ENCODE data around the gene TLE1. TPM values are rescaled to one million over a fixed set of nuclear protein-coding genes. Genes with fewer than 3 reads are reported as not detected.
"Not testable (repeated sequence)": the region's sequence is repeated elsewhere in the genome, so short reads cannot be mapped to it uniquely, and the experiment has no call there.

TLE1 gene
- total RNA-seq, 4 donors from 2014 or later, result 43.6 to 86.2 (median 68.2) TPM

DNA sequence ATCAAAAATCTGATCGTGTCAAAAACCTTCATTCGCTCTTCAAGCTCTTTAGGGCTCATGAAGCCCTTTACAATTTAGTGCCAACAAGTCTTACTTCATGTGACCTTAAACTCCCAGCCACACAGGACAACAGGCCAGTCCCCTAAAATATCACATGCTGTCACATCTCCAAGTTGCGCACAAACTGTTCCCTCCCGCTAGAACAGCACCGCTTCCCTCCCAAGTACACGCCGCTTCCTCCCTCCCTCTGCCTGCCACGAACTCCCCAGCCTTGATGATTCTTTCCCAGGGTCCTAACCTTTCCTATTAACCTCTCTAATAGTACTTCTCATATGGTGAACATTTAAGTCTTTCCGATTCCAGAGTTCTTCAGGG is 91.2 kb downstream of the TLE1 start:
- H3K4me1 ChIP-seq, result peaks cover 0 to 62% (median 9%) of the 10 kb centered on the region in 3 donors

DNA sequence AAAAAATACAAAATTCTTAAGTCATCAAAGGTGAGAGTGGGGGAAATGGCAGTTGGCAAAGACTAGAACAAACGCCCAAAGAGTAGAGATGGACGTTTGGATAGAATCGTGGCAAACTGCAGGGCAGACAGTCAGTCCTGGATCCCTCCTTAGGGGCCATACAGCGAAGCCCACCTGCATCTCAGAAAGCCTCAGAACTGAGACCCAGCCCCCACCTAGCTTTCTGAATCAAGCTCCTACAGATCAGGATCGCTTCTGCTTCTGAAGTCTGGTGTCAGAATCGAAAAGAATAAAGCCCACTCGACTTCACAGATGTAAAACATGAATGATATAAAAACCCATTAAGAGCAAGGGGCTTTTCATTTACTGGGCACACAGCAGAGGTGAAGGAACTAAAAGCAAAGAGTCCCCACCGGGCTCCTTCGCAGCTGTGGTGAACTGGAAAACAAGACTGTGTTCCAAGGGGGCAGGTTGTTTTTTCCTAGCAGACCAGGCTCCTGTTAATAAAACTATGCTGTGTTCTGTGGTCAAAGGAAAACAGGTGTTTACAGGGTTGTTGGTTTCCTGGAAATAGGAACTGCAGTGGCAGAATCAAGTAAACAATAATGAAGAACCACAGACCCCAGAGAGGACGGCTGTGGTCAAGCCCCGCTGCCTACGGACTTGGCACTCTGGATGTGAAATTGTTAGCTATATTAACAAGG is 91.8 kb downstream of the TLE1 start:
- 86 to 88% methylated on average over 8 to 9 of the region's 12 CpGs for WGBS, 2 donors (ENCODE audit: low coverage in 1 of 2)
- Histone ChIP-seq H3K27ac (peak overlapping the region in 3 of 4 donors; percentile 15 to 39 (median 28)), H3K4me3 (no peak overlapping the region), H3K27me3 (no peaks in the 10 kb centered on the region), H3K4me1 (peaks cover 0 to 67% (median 9%) of the 10 kb centered on the region in 3 donors), H3K9me3 (no peaks in the 10 kb centered on the region), H3K36me3 (peaks cover 0 to 30% of the 10 kb centered on the region in 2 donors)
- TF ChIP-seq, protein P1, sequence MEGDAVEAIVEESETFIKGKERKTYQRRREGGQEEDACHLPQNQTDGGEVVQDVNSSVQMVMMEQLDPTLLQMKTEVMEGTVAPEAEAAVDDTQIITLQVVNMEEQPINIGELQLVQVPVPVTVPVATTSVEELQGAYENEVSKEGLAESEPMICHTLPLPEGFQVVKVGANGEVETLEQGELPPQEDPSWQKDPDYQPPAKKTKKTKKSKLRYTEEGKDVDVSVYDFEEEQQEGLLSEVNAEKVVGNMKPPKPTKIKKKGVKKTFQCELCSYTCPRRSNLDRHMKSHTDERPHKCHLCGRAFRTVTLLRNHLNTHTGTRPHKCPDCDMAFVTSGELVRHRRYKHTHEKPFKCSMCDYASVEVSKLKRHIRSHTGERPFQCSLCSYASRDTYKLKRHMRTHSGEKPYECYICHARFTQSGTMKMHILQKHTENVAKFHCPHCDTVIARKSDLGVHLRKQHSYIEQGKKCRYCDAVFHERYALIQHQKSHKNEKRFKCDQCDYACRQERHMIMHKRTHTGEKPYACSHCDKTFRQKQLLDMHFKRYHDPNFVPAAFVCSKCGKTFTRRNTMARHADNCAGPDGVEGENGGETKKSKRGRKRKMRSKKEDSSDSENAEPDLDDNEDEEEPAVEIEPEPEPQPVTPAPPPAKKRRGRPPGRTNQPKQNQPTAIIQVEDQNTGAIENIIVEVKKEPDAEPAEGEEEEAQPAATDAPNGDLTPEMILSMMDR (IDR thresholded peaks at IDR 0.05), result no peak
- no peak for ATAC-seq

More for the DNA sequence above, 91.2 kb downstream of the TLE1 start:
- H3K4me3 ChIP-seq, result no peak overlapping the region
- H3K27me3 ChIP-seq, result no peaks in the 10 kb centered on the region
- WGBS, 2 donors (ENCODE audit: low coverage in 1 of 2), result 65 to 95% methylated on average over 2 to 8 of the region's 9 CpGs
- peaks cover 0 to 30% of the 10 kb centered on the region in 2 donors for H3K36me3 ChIP-seq
- no peaks in the 10 kb centered on the region for H3K9me3 ChIP-seq
- no peak for TF ChIP-seq POLR2A (IDR thresholded peaks at IDR 0.05)
- TF ChIP-seq, protein P1 (IDR thresholded peaks at IDR 0.05), result no peak
- TF ChIP-seq POLR2AphosphoS5 (IDR thresholded peaks at IDR 0.05), result no peak
- TF ChIP-seq EP300 (IDR thresholded peaks at IDR 0.05), result no peak
- H3K27ac ChIP-seq, result peak overlapping the region in 3 of 4 donors; percentile 15 to 58 (median 28)
- ATAC-seq, result no peak

DNA sequence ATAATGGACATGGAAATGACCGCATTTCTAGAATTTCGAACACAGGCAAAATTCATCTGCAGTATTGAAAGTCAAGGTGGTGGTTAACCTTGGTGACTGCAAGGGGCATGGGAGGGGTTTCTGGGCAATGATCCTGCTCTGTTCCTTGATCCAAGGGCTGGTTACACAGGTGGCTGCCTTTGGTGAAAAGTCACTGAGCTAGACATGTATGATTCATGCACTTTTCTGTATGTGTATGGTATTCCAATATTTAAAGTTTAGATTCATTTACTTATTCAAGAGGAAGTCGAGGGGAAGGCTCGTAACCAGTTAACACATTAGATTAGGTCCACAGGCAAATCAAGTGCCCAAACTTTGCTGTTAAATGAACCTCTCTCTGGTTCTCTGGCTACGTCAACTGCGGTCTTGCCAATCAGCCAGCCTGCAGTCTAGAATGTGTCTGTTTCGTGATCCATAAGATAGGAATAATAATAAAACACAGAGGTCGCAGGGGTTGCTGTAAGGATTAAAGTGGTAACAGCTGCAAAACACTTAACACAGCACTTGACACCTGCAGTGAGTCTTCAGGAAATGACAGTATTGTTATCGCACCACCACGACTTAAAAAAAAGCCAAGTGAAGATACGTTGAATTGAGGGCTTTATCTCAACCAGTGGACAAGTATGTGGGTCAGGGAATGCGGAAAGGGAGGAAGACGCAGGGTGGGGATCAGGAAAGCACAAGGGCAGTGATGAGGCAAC is 92.5 kb downstream of the TLE1 start:
- peaks cover 0 to 30% of the 10 kb centered on the region in 2 donors for H3K36me3 ChIP-seq
- H3K9me3 ChIP-seq, result no peaks in the 10 kb centered on the region
- no peak for ATAC-seq
- 79 to 89% methylated on average over 8 to 13 of the region's 13 CpGs for WGBS, 2 donors (ENCODE audit: low coverage in 1 of 2)
- H3K27ac ChIP-seq, result peak overlapping the region in 1 of 4 donors; percentile 39
- H3K4me1 ChIP-seq, result peaks cover 0 to 67% (median 9%) of the 10 kb centered on the region in 3 donors
- TF ChIP-seq POLR2AphosphoS5 (IDR thresholded peaks at IDR 0.05) (no peak), POLR2A (IDR thresholded peaks at IDR 0.05) (no peak), EP300 (IDR thresholded peaks at IDR 0.05) (no peak)
- TF ChIP-seq, protein P1 (IDR thresholded peaks at IDR 0.05), result no peak
- no peaks in the 10 kb centered on the region for H3K27me3 ChIP-seq
- H3K4me3 ChIP-seq, result no peak overlapping the region

DNA sequence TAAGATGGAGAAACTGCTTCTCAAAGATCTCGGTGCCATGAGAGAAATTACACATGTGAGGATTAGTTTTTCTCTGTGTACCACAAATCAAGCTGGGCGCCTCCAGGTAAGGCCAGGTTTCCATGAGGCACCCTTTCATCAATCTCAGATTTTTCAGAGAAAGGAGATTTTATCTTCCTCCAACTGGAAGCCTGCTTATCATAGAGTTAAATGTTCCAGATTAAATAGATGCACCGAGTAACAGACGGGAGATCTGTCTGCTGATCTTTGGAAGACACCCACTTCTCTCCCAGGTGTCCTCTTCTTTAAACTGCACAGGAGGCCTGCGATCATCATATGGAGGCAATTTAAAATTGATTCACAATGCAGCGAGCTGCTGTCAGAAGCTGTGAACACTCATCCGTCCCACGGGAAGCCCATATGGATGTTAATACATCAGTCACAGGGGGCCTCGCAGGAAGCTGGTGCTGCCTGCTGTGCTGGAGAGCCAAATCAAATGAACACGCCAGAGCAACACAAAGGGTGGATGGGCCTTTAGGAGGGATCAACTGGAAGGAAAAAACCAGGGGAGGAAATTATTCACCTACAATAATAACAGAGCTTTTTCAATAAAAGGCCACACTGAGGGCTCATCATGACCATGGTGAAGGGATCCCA is 93.3 kb downstream of the TLE1 start:
- no peak for TF ChIP-seq EP300 (IDR thresholded peaks at IDR 0.05)
- no peak for TF ChIP-seq POLR2A (IDR thresholded peaks at IDR 0.05)
- TF ChIP-seq, protein P1 (IDR thresholded peaks at IDR 0.05), result no peak
- no peak for TF ChIP-seq POLR2AphosphoS5 (IDR thresholded peaks at IDR 0.05)
- Histone ChIP-seq H3K27me3 (no peaks in the 10 kb centered on the region), H3K36me3 (peaks cover 0 to 37% of the 10 kb centered on the region in 2 donors), H3K4me1 (peaks cover 0 to 67% (median 6%) of the 10 kb centered on the region in 3 donors), H3K9me3 (no peaks in the 10 kb centered on the region), H3K4me3 (no peak overlapping the region), H3K27ac (peak overlapping the region in 2 of 4 donors; percentile 2 to 5)
- whole genome bisulfite sequencing, 2 donors (ENCODE audit: low coverage in 1 of 2), result 71 to 90% methylated on average over 6 to 8 of the region's 10 CpGs
- ATAC-seq, result no peak

DNA sequence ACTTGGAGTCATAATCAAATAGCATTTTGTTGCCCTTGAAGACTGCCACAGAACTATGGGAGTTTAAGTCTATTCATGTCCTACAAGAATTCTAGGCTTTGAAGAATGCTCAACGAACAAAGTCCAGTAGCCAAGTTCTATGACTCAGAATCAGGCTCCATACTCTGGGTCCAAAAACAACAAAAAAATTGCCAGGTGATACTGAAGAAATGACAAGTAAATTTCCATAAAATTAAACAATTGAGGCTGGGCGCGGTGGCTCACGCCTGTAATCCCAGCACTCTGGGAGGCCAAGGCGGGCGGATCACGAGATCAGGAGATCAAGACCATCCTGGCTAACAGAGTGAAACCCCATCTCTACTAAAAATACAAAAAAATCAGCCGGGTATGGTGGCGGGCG is 94.1 kb downstream of the TLE1 start:
- WGBS, 2 donors (ENCODE audit: low coverage in 1 of 2), result 52 to 76% methylated on average over 7 to 10 of the region's 10 CpGs
- Histone ChIP-seq H3K27ac (peak overlapping the region in 1 of 4 donors; percentile 1), H3K4me1 (peaks cover 0 to 68% (median 3%) of the 10 kb centered on the region in 3 donors), H3K36me3 (peaks cover 0 to 44% of the 10 kb centered on the region in 2 donors)
- not testable (repeated sequence) for H3K9me3 ChIP-seq, H3K27me3 ChIP-seq, H3K4me3 ChIP-seq
- peak; percentile 15 for ATAC-seq

Measured in gastroesophageal sphincter (tissue), 4 donors.